ENCODE measurements around the gene STX18.

The STX18 gene

DNA sequence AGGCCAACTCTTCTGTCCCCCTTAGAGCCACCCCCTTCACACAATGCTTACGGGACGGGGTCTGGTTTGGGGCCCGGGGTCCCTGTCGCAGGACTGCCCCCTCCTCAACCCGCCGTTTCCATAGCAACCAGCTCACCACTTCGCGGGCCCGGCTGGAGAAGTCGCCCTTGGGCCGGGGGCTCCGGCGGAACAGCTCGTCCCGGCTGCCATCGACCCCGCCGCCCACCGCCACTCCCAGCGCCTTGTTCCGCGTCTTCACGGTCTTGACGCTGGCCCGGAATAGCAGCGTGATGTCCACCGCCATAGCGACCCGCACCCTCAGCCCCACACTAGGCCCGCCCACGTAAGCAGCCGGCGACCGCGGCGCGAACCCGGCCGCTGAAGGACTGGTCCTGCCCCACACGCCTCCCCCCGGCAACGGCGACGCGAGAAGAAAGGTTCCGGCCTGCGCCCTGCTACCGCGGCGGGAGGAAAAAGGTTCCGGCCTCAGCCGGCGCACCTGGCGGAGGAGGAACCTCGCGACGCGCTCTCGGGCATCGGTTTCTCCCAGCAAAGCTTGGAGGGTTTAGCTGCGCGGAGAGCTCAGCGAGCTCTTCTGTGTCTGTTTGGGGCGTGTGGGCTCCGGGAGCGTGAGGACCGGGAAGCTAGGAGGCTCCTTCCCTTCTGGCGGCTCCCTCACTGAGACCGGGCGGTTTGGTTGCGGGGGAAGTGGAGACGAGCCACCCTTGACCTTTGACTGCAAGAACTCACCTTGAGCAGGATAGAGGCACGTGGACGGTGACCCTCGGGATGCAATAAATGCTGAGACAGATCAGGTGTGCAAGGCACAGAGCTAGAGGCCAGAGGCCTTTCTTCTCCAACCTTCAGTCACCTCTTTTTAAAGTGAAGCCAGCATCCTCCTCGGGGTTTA lies at the start of gene STX18:
Gene STX18 (minus strand): TSS at position 388 of the 910 bp plus-strand sequence. CDS start 84 bp downstream, at position 304.
- H3K27me3 ChIP-seq (ENCODE audit: insufficient read depth, low read depth, severe bottlenecking), result no peaks in the 10 kb centered on the region
- TF ChIP-seq, protein P1, sequence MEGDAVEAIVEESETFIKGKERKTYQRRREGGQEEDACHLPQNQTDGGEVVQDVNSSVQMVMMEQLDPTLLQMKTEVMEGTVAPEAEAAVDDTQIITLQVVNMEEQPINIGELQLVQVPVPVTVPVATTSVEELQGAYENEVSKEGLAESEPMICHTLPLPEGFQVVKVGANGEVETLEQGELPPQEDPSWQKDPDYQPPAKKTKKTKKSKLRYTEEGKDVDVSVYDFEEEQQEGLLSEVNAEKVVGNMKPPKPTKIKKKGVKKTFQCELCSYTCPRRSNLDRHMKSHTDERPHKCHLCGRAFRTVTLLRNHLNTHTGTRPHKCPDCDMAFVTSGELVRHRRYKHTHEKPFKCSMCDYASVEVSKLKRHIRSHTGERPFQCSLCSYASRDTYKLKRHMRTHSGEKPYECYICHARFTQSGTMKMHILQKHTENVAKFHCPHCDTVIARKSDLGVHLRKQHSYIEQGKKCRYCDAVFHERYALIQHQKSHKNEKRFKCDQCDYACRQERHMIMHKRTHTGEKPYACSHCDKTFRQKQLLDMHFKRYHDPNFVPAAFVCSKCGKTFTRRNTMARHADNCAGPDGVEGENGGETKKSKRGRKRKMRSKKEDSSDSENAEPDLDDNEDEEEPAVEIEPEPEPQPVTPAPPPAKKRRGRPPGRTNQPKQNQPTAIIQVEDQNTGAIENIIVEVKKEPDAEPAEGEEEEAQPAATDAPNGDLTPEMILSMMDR (IDR thresholded peaks at IDR 0.05; ENCODE audit: low read depth, low read length), result no peak
- no peaks in the 10 kb centered on the region for H3K9me3 ChIP-seq (ENCODE audit: severe bottlenecking)
- peak within 1 kb of the TSS; percentile 72 for H3K27ac ChIP-seq
- H3K36me3 ChIP-seq, result no peaks in the 10 kb centered on the region; the same call in 1 of the 2 replicates
- DNase-seq, result peak; percentile 91
- H3K4me3 ChIP-seq (ENCODE audit: low read depth, low read length), result peak within 1 kb of the TSS; percentile 57

DNA sequence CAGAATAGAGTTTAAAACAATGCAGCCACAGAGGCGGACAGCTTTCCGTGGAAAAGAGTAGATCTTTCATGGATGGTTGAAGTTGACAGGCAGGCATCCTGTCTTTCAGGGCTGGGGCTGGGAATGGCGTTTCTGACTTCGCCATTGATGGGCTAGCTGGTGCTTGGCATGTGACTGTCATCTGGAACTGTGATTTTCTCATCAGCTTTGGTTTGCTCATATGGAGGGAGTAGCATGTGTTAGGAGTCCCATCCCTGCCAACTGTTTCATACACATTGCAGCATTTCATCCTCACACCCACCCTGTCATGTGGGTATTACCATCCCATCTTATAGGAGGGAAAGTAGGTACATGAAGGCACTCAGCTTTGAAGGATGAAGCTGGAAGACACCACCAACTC lies 49.2 kb upstream of the STX18 start:
- Histone ChIP-seq H3K27ac (no peak overlapping the region), H3K4me3 (ENCODE audit: low read depth, low read length) (no peak overlapping the region), H3K9me3 (ENCODE audit: severe bottlenecking) (peaks cover 12% of the 10 kb centered on the region), H3K36me3 (peaks cover 4% of the 10 kb centered on the region), H3K27me3 (ENCODE audit: insufficient read depth, low read depth, severe bottlenecking) (no peaks in the 10 kb centered on the region)
- TF ChIP-seq, protein P1 (IDR thresholded peaks at IDR 0.05; ENCODE audit: low read depth, low read length), result no peak
- no peak for DNase-seq

- Histone ChIP-seq H3K9me3 (ENCODE audit: severe bottlenecking) (peaks cover 12% of the 10 kb centered on the region), H3K36me3 (peaks cover 4% of the 10 kb centered on the region; the same call in 1 of the 2 replicates), H3K27ac (no peak overlapping the region), H3K4me3 (ENCODE audit: low read depth, low read length) (no peak overlapping the region), H3K27me3 (ENCODE audit: insufficient read depth, low read depth, severe bottlenecking) (no peaks in the 10 kb centered on the region)
- TF ChIP-seq, protein P1 (IDR thresholded peaks at IDR 0.05; ENCODE audit: low read depth, low read length), result no peak
- DNase-seq, result no peak
Measured at GRCh38 chr4:4590546-4590945, 48.7 kb upstream of the STX18 start.

GRCh38 chr4:4585012-4585670 lies 43.3 kb upstream of the STX18 start:
- TF ChIP-seq, protein P1 (IDR thresholded peaks at IDR 0.05; ENCODE audit: low read depth, low read length), result no peak
- Histone ChIP-seq H3K36me3 (no peaks in the 10 kb centered on the region), H3K27ac (no peak overlapping the region), H3K27me3 (ENCODE audit: insufficient read depth, low read depth, severe bottlenecking) (no peaks in the 10 kb centered on the region), H3K4me3 (ENCODE audit: low read depth, low read length) (no peak overlapping the region), H3K9me3 (ENCODE audit: severe bottlenecking) (peaks cover 2% of the 10 kb centered on the region)
- no peak for DNase-seq

DNA sequence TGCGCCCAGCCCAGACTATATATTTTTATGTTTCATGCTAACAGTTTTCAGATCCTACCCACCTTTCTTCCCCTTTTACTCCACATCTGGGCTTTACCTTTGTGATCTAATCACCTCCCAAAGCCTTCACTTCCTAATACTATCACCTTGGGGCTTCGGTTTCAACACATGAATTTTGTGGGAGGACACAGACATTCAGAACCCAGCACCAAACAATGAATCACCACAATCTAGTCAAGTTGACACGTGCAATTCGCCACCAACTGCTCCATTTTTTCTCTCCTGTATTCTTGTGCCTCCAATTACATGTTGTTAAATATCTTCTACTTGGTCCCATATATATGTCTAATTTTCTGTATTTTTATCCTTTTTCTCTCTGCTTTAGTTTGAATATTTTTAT lies 41.8 kb upstream of the STX18 start:
- H3K36me3 ChIP-seq, result no peaks in the 10 kb centered on the region
- DNase-seq, result no peak
- TF ChIP-seq, protein P1 (IDR thresholded peaks at IDR 0.05; ENCODE audit: low read depth, low read length), result no peak
- H3K9me3 ChIP-seq (ENCODE audit: severe bottlenecking), result peaks cover 2% of the 10 kb centered on the region
- H3K4me3 ChIP-seq (ENCODE audit: low read depth, low read length), result no peak overlapping the region
- no peaks in the 10 kb centered on the region for H3K27me3 ChIP-seq (ENCODE audit: insufficient read depth, low read depth, severe bottlenecking)
- H3K27ac ChIP-seq, result no peak overlapping the region

All from WERI-Rb-1 (cell line).